Measurements from ENCODE around the gene KRI1.

GRCh38 chr19:10546817-10547216 is 19.0 kb downstream of the KRI1 start:
- TF ChIP-seq CTCF (IDR thresholded peaks at IDR 0.05) (no peak), ZFX (IDR thresholded peaks at IDR 0.05; ENCODE audit: borderline replicate concordance) (no peak)
